GM12892 (cell line): ENCODE results near the gene FSIP1.

Experiments used
- POLR2A ChIP-seq: IDR thresholded peaks from 2 replicates; pipeline ENCODE4 v1.6.1; 2011; ENCODE audit warnings: low read depth, low read length, control low read depth
- POLR2AphosphoS5 ChIP-seq: IDR thresholded peaks from 2 replicates; pipeline ENCODE4 v1.6.1; 2011; ENCODE audit warnings: low read depth, low read length, control low read depth

- TF ChIP-seq POLR2AphosphoS5 (no peak), POLR2A (no peak)
These were observed 155.0 kb downstream of the FSIP1 start for GRCh38 chr15:39627451-39628143.
